Neural progenitor cell (in vitro differentiated cells): ENCODE data around the gene RIMBP3C.
"Not testable (repeated sequence)": the region's sequence is repeated elsewhere in the genome, so short reads cannot be mapped to it uniquely, and the experiment has no call there.

Experiments used
- CTCF ChIP-seq: fragments of 200-600 bp; sonication (generic); IDR thresholded peaks from 2 replicates; pipeline ENCODE4 v1.5.1; 2017; ENCODE audit warnings: antibody characterized with exemption, mild to moderate bottlenecking
- EZH2 ChIP-seq: fragments of 200-600 bp; sonication (generic); IDR thresholded peaks from 2 replicates; pipeline ENCODE4 v1.6.1; 2017; ENCODE audit warnings: antibody characterized with exemption, mild to moderate bottlenecking, moderate library complexity
- EZH2phosphoT487 ChIP-seq: fragments of 200-600 bp; sonication (generic); IDR thresholded peaks from 2 replicates; pipeline ENCODE4 v1.6.1; 2017; ENCODE audit warnings: antibody characterized with exemption

GRCh38 chr22:21515234-21515633, 36.0 kb downstream of the RIMBP3C start:
- not testable (repeated sequence) for TF ChIP-seq CTCF, EZH2phosphoT487, EZH2
